Neural progenitor cell (in vitro differentiated cells): ENCODE measurements around the gene KCNMA1. TPM values are rescaled to one million over a fixed set of nuclear protein-coding genes. Genes with fewer than 3 reads are reported as not detected.

ENCODE experiments used
- DNase-seq: peaks from one replicate; pipeline ENCODE4 v3.0.0-alpha.2; 2016; ENCODE audit warnings: low spot score
- H2AFZ ChIP-seq: fragments of 200-600 bp; sonication (generic); replicated peaks from 2 replicates; pipeline ENCODE4 v1.6.1; 2016; ENCODE audit warnings: antibody characterized with exemption
- H3F3A ChIP-seq: fragments of 200-600 bp; sonication (generic); 2 replicates; pipeline ENCODE4 v1.6.1; 2016; ENCODE audit warnings: antibody characterized with exemption, low read depth
- H3K27ac ChIP-seq: fragments of 200-600 bp; sonication (generic); 2 replicates; pipeline ENCODE4 v1.5.1; 2016; ENCODE audit warnings: mild to moderate bottlenecking
- H3K27me3 ChIP-seq: fragments of 200-600 bp; sonication (generic); 2 replicates; pipeline ENCODE4 v1.6.1; 2016; ENCODE audit warnings: mild to moderate bottlenecking, moderate library complexity
- H3K36me3 ChIP-seq: fragments of 200-600 bp; sonication (generic); 2 replicates; pipeline ENCODE4 v1.5.1; 2016
- H3K4me1 ChIP-seq: fragments of 200-600 bp; sonication (generic); 2 replicates; pipeline ENCODE4 v1.6.1; 2016; ENCODE audit warnings: mixed run types
- H3K4me2 ChIP-seq: fragments of 200-600 bp; sonication (generic); 2 replicates; pipeline ENCODE4 v1.6.1; 2016
- H3K4me3 ChIP-seq: fragments of 200-600 bp; sonication (generic); 2 replicates; pipeline ENCODE4 v1.5.1; 2016
- H3K79me2 ChIP-seq: fragments of 200-600 bp; sonication (generic); 2 replicates; pipeline ENCODE4 v1.6.1; 2016; ENCODE audit warnings: low read depth
- H3K9ac ChIP-seq: fragments of 200-600 bp; sonication (generic); 2 replicates; pipeline ENCODE4 v1.6.1; 2016
- H3K9me3 ChIP-seq: fragments of 200-600 bp; sonication (generic); 2 replicates; pipeline ENCODE4 v1.5.1; 2016; ENCODE audit warnings: low read depth
- H4K20me1 ChIP-seq: fragments of 200-600 bp; sonication (generic); 2 replicates; pipeline ENCODE4 v1.6.1; 2016; ENCODE audit warnings: low read depth
- H3K27ac Mint-ChIP-seq: 3 replicates; pipeline ENCODE4 v1.8.0; 2021; ENCODE audit warnings: mixed read lengths
- H3K27me3 Mint-ChIP-seq: 2 replicates; pipeline ENCODE4 v1.8.0; 2022; ENCODE audit warnings: low read depth, mild to moderate bottlenecking, inconsistent platforms, moderate library complexity, mixed read lengths; ENCODE audit not compliant: insufficient read depth
- H3K36me3 Mint-ChIP-seq: 3 replicates; pipeline ENCODE4 v1.8.0; 2021; ENCODE audit warnings: mixed read lengths
- H3K4me1 Mint-ChIP-seq: 3 replicates; pipeline ENCODE4 v1.8.0; 2021; ENCODE audit warnings: mixed read lengths
- H3K4me3 Mint-ChIP-seq: 3 replicates; pipeline ENCODE4 v1.8.0; 2021; ENCODE audit warnings: mild to moderate bottlenecking, moderate library complexity, mixed read lengths
- H3K9me3 Mint-ChIP-seq: 3 replicates; pipeline ENCODE4 v1.8.0; 2020; ENCODE audit warnings: mixed read lengths
- CTCF ChIP-seq: fragments of 200-600 bp; sonication (generic); IDR thresholded peaks from 2 replicates; pipeline ENCODE4 v1.5.1; 2017; ENCODE audit warnings: antibody characterized with exemption, mild to moderate bottlenecking
- EZH2 ChIP-seq: fragments of 200-600 bp; sonication (generic); IDR thresholded peaks from 2 replicates; pipeline ENCODE4 v1.6.1; 2017; ENCODE audit warnings: antibody characterized with exemption, mild to moderate bottlenecking, moderate library complexity
- EZH2phosphoT487 ChIP-seq: fragments of 200-600 bp; sonication (generic); IDR thresholded peaks from 2 replicates; pipeline ENCODE4 v1.6.1; 2017; ENCODE audit warnings: antibody characterized with exemption
- total RNA-seq: library from RNA; depleted of rRNA; stranded (reverse); fragments of >200 nt; gene quantifications from 2 replicates; pipeline ENCODE4 v1.2.3, GENCODE V29; 2015; ENCODE audit warnings: low replicate concordance

The KCNMA1 gene
- total RNA-seq, 1 donor from 2014 or later, result 2.4 TPM

GRCh38 chr10:76874896-76875295, 762.7 kb downstream of the KCNMA1 start:
- TF ChIP-seq EZH2 (no peak), EZH2phosphoT487 (no peak), CTCF (no peak)
- peaks cover 3% of the 10 kb centered on the region for H3K27me3 Mint-ChIP-seq
- no peak overlapping the region for H2AFZ ChIP-seq
- no peak overlapping the region for H3K27ac Mint-ChIP-seq
- H3K4me3 Mint-ChIP-seq, result no peak overlapping the region
- H3K9me3 Mint-ChIP-seq, result no peaks in the 10 kb centered on the region
- H3K79me2 ChIP-seq, result no peaks in the 10 kb centered on the region
- DNase-seq, result no peak
- no peaks in the 10 kb centered on the region for H3K36me3 Mint-ChIP-seq
- H3K36me3 ChIP-seq, result no peaks in the 10 kb centered on the region
- no peak overlapping the region for H3K9ac ChIP-seq
- H3K27ac ChIP-seq, result no peak overlapping the region
- H3K9me3 ChIP-seq, result no peaks in the 10 kb centered on the region
- no peaks in the 10 kb centered on the region for H3F3A ChIP-seq
- H4K20me1 ChIP-seq, result no peaks in the 10 kb centered on the region
- peaks cover 20% of the 10 kb centered on the region for H3K4me1 Mint-ChIP-seq
- H3K4me2 ChIP-seq, result no peak overlapping the region
- H3K4me3 ChIP-seq, result no peak overlapping the region
- peaks cover 3% of the 10 kb centered on the region for H3K4me1 ChIP-seq
- no peaks in the 10 kb centered on the region for H3K27me3 ChIP-seq

DNA sequence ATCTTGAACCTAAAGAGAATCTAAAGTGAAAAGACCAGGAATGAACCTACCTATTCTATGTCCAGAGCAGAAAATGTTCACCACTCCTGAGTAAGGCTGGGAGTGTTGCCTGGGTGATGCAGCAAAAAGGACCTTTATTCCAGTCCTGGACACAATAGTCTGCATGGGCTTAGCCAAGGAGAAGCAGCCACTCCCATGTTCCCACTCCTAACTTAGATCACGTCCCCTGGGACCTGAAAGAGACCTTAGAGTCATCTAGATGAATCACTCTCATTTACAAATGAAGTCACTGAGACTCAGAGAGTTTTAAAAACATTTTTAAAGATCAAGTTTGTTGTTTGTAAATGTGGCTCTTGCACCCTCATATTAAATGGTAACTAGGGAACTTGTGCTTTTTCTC, 763.4 kb downstream of the KCNMA1 start:
- Histone ChIP-seq H3K4me3 (no peak overlapping the region), H3K27ac (no peak overlapping the region), H3K79me2 (no peaks in the 10 kb centered on the region), H2AFZ (no peak overlapping the region), H3F3A (no peaks in the 10 kb centered on the region), H3K4me1 (peaks cover 3% of the 10 kb centered on the region), H3K36me3 (no peaks in the 10 kb centered on the region), H3K9ac (no peak overlapping the region), H3K4me2 (no peak overlapping the region), H4K20me1 (no peaks in the 10 kb centered on the region), H3K9me3 (no peaks in the 10 kb centered on the region), H3K27me3 (no peaks in the 10 kb centered on the region)
- TF ChIP-seq EZH2phosphoT487 (no peak), EZH2 (no peak), CTCF (no peak)
- Mint-ChIP-seq H3K9me3 (no peaks in the 10 kb centered on the region), H3K36me3 (no peaks in the 10 kb centered on the region), H3K27ac (no peak overlapping the region), H3K4me3 (no peak overlapping the region), H3K4me1 (peaks cover 13% of the 10 kb centered on the region), H3K27me3 (peaks cover 5% of the 10 kb centered on the region)
- DNase-seq, result no peak

DNA sequence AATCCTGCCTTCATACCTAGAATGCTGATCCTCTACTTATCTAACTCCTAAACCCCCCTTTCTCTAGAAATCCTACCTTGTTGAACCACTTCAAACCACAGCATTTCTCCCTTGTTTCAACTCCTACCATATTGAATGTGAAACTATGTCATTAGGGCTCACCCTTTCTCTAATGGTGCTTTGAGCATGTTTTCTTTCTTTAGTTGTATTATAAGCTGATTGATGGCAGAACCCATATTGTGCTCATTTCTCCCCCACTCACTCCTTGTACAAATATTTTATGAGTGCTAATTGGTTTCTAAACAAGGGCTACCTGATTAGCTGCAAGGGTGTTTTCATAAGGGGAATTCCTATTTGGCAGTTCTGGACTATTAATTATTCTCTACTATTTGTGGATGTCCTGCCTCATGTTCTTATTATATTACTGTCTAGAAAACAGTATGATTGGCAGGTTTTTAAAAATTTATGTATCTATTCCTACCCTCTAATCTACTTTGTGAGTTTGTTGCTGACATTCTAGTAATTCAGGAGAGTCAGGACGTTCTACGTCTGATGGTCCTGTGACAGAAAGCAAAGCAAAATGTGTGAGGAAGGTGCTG, 765.8 kb downstream of the KCNMA1 start:
- DNase-seq, result no peak
- Mint-ChIP-seq H3K27ac (no peak overlapping the region), H3K4me1 (peaks cover 5% of the 10 kb centered on the region), H3K9me3 (no peaks in the 10 kb centered on the region), H3K27me3 (peaks cover 5% of the 10 kb centered on the region), H3K4me3 (no peak overlapping the region), H3K36me3 (no peaks in the 10 kb centered on the region)
- H3K4me3 ChIP-seq, result no peak overlapping the region
- H3K9ac ChIP-seq, result no peak overlapping the region
- H3K36me3 ChIP-seq, result no peaks in the 10 kb centered on the region
- H3K27ac ChIP-seq, result no peak overlapping the region
- H3K4me1 ChIP-seq, result no peaks in the 10 kb centered on the region
- no peak overlapping the region for H3K4me2 ChIP-seq
- H2AFZ ChIP-seq, result no peak overlapping the region
- H3F3A ChIP-seq, result no peaks in the 10 kb centered on the region
- H4K20me1 ChIP-seq, result no peaks in the 10 kb centered on the region
- H3K27me3 ChIP-seq, result no peaks in the 10 kb centered on the region
- no peaks in the 10 kb centered on the region for H3K9me3 ChIP-seq
- H3K79me2 ChIP-seq, result no peaks in the 10 kb centered on the region
- TF ChIP-seq EZH2, result no peak
- TF ChIP-seq EZH2phosphoT487, result no peak
- no peak for TF ChIP-seq CTCF
